GM18499 (cell line): Measurements from ENCODE around the gene OSBPL2.

Experiments used
- ATAC-seq: cut with Tn5 transposase; IDR thresholded peaks from one replicate; pipeline ENCODE4 v1.9.1; 2021; ENCODE audit warnings: moderate number of reproducible peaks; ENCODE audit not compliant: insufficient read depth, unreplicated experiment

OSBPL2 gene

DNA sequence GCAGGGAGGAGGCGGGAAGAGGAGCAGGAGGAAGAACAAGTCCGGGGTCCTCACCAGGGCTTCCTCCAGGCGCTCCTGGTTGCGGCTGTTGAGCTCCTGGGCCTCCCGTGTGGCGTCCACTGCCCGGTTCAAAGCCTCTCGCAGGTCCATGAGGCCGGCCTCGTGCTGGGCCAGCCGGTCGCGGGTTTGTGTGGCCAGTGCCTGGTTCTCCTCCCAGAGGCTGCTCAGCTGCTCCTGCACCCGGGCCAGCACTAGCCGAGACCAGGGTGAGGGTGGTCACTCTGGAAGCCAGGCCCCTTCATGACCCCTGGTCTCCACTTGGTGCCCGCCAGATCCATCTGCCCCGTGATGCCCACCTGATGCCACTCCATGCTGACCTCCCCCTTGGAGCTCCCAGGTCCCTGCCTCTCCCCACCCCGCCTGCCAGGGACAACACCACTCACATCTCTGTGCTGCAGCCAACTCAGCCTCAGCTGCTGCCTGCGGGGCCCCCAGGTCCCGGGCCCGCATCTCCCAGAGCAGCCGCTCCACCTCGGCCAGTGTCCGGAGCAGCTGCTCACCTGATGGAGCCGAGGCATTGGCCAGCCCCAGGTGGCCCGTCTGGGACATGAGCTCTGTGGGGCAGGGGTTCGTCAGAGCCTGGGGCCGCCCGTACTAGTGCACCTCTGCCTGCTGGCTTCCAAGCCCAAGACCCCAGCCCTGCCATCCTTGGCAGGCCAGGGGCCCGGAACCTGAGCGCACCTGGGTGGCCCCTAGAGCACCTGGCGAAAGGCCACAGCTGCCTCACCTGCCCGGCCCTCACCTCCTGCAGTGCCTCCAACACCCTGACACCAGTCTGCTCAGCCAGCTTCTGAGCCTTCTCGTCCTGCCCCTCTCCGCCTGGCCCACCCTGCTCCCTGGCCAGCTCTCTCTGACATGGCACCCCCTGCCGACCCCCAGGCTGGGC is 80.4 kb downstream of the OSBPL2 start:
- no peak for ATAC-seq

DNA sequence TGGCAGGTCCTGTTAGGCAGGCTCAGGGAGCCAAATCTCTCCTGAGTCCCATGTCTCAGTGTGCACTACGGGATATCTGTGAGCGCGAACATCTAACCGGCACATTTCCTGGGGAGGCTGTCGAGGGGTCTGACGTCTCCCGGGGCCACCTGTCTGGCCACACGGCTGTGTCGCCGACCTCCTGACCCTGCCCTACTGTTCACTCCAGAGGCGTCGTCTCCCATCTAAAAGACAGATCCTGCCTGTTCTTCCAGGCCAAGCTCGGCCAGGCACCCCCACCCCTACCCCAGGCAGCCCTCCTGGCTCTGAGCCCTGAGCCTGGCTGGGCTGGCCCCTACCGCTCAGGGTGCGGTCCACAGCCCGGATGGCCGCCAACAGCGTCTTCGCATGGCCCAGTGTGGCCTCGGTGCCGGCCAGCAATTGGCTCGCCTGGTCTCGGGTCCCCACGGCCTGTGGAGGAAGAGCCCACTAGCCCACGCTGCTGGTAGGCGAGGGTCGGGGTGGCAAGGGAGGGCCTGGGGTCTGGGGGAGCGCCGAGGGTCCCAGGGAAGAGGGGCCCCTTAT is 81.1 kb downstream of the OSBPL2 start:
- ATAC-seq, result no peak

DNA sequence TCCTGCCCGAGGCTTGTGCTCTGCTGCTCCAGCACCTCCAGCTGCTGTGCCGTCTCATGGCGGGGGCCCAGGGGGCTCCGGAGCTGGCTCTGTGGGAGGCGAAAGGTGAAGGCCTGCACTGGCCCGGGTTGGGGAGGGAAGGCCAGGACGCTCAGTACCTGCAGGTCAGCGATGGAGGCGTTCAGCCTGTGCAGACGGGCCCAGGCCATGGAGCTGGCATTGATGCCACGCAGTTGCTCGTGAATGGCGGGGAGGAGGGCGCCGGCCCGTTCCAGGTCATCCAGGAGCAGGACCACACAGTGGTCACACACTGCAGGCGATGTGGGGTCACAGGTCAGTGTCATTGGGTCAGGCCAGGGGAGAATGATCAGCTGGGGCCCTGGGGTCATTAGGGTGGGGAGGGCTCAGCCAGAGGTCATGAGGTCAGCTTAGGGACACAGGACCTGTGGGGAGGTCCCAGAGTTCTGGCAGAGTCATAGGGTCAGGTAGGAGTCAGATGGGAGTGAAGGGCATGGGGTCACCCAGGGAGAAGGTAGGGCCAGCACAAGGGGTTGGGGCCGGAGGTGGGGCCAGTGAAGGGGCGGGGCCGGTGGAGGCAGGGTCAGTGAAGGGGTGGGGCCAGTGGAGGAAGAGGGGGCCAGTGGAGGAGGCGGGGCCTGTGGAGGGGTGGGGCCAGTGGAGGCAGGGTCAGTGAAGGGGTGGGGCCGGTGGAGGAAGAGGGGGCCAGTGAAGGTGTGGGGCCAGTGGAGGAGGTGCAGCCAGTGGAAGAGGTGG is 82.4 kb downstream of the OSBPL2 start:
- ATAC-seq, result no peak

DNA sequence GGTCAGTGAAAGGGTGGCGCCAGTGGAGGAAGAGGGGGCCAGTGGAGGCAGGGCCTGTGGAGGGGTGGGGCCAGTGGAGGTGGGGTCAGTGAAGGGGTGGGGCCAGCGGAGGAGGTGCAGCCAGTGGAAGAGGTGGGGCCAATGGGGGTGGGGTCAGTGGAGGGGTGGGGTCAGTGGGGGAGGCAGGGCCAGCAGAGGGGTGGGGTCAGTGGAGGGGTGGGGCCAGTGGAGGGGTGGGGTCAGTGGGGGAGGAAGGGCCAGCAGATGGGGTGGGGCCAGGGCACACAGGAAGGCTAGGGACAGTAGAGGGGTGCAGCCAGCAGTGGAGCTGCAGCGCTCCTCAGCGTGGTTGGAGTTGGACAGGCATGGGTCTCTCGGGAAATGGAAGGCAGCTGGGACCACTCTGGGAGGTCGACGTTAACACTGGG is 83.2 kb downstream of the OSBPL2 start:
- no peak for ATAC-seq

DNA sequence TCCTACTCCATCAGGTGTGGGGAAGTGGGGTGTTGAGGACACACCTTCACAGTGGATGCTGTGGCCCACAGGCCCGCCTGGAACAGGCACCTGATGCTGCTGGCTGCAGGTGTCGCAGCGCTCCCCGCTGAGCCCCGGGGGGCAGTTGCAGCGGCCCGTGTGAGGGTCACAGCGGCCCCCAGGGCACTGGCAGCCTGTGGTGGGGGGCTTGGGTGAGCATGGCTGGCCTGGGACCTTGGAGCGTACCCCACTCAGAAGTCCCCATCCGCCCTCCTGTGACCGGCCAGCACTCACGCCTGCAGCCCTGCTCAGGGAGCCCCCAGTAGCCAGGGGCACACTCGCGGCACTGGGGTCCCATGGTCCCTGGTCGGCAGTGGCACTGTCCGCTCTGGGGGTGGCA is 83.7 kb downstream of the OSBPL2 start:
- ATAC-seq, result no peak

DNA sequence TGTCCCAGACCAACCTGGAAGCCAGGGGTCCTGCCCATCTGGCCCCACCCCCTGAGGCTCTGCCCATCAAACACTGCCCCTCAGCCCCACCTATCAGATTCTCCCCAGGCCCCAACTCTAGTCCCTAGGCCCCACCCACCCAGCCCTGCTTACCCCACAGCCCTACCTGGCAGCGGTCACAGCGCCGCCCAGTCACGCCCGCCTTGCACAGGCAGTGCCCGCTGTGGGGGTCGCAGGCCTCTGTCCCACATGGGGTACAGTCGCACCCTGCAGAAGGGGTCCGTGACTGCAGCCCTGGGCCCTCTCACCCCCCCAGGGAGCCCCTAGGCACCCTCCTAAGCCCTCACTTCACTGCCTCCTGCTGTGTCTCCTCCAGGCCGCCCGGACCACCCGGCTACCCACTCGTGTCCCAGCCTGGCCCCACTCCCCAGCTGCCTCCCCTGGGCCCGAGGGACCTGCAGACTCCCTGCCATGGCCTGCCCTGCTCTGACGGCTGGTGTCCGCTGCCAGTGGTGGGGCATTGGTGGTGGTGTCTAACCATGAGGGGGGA is 84.2 kb downstream of the OSBPL2 start:
- ATAC-seq, result no peak

DNA sequence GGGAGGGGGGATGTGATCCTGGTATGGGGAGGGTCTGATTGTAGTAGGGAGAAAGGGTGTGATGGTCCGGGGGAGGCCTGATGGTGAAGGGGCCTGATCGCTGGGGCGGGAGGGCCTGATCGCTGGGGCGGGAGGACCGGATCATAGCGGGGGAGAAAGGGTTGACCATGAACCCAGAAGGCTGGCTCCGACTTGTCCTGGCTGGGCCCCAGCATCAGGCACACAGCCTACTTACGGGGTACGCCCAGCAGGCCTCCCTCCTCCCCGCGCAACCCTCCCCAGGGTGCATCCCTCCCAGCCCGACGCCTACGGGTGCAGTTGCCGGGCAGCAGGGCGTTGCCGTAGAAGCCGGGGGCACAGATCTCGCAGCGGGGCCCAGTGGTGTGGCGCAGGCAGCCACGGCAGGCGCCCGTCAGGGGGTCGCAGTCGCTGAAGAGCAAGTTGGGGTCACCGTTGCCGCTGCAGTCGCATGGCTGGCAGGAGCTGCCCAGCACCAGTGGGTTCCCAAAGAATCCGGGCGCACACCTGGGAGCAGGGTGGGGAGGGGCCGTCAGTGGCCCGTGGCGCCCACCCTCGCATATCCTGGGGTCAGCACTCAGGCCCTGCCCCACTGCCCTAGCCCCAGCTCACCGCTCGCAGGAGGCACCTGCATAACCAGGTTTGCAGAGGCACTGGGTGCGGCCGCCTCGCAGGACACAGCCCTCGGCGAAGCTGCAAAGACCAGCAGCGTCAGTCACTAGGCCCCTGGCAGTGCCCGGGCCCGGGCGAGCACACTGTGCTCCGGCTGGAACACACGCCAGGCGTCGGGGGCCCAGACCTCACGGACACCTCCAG is 85.0 kb downstream of the OSBPL2 start:
- ATAC-seq, result no peak

DNA sequence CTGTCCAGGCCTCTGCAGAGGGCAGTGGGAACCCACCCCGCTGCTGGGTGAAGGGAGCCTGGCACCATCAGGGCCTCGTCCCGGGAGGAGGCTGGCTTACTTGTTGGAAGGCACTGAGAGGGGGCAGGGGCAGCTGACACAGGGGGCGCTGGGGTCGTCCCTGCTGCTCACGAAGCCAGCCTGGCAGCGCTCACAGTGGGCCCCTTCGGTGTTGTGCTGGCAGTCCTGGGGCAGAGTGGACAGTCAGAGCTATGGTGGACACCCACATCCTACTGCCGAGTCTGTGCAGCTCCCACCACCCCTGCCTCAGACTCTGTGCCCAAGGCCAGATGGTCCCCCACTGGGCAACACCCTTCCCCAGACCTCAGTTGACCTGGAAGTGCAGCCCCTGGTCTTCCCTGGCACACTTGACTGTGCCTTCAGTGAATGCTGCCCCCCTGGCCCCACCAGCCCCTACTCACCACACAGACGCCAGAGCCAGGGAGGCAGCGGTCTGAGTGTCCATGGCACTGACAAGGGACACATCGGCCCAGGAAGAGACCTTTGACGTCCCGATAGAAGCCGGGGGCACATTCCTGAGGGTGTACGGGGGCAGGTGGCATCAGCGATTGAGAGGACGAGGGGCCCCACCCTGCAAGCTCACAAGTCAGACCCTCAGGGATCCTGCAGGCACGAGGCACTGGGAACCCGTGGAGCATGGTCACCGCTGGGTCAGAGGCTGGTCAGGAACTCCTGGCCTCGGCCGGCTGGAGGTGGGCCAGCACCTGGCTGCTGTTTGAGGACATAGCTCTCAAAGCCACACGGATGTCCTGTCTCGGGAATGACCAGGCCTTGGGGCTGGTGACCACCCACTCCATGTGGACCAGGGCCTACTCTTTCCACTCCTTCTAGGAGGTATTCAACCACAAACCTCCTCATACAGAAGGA is 85.9 kb downstream of the OSBPL2 start:
- no peak for ATAC-seq

DNA sequence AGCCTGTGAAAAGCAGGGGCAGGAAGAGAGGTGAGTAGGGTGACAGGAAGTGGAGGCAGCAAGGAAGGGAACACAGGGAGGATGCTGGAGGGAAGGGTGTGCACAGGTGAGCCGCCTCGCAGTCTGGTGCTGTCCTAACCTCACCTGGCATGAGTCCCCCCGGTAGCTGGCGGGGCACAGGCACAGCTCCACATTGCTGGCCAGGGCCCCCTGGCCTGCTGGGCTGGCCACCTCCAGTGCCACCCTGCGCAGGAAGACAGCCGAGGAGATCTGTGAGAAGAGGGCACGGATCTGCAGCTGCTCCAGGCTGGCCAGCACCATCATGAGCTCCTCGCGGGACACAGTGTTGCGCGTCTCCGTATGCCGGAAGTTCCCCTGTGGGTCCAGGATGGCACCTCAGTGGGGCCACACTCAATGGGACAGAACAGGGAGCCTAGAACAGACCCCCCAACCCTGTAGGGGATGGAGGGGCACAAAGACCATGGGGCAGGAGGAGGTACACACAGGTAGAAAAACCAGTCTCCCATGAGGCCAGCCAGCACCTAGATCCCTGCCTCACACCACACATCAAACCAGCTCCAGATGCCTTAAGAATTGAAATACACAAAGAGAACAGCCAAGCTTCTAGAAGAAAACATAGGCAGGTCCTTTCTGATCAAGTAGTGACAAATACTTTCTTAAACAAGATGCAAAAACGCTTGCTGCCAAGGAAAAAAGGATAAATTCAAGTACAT is 87.0 kb downstream of the OSBPL2 start:
- ATAC-seq, result no peak

DNA sequence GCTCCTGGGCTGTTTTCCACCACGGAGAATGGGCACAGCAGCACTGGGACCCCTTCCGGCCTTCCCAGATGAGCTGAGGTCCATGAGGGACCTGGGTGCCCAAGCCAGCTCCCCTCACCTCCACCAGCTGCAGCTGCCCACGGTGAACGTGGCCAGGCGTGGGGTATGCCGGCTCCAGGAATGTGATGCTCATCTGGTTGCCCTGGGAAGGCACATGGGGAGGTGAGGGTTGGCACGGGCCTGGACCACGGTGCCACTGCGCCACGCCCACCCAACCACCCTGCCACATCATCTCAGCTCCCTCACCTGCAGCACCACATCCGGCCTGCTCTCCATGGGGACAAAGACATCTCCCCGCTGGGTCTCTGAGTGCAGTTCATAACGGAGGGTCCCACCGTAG is 88.2 kb downstream of the OSBPL2 start:
- no peak for ATAC-seq

DNA sequence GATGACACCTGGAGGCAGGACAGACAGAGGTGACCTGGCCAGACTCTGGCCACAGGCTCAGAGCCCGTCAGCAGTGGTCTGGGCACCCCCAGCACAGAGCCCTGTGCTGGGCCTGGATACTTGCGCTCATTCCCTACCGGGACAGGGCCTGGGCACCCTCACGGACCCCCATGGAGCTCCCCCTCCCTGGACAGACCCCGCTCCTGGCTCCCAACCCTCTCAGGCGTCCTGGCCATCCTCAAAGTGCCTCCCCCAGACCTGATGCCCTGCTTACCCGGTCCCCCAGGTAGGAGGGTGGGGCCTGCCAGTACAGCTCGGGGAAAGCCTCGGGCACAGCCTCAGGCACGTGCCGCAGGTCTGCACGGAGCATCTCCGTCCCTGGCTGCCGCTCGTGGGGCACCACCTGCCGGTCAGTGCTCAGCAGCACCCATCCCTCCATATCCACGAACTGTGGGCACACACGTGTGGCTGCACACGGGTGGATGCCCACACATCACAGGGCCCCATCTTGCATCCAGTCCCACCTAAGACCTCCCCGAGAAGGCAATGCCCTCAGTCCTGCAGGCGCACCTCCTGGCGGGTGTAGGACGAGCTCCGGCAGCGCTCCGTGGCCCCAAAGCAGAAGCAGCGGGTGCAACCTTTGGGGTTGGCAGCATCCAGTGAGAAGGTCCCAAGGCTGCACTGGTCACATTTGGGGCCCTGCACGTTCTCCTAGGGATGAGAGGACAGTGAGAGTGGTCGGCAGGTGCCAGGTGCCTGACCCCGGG is 88.8 kb downstream of the OSBPL2 start:
- ATAC-seq, result no peak

DNA sequence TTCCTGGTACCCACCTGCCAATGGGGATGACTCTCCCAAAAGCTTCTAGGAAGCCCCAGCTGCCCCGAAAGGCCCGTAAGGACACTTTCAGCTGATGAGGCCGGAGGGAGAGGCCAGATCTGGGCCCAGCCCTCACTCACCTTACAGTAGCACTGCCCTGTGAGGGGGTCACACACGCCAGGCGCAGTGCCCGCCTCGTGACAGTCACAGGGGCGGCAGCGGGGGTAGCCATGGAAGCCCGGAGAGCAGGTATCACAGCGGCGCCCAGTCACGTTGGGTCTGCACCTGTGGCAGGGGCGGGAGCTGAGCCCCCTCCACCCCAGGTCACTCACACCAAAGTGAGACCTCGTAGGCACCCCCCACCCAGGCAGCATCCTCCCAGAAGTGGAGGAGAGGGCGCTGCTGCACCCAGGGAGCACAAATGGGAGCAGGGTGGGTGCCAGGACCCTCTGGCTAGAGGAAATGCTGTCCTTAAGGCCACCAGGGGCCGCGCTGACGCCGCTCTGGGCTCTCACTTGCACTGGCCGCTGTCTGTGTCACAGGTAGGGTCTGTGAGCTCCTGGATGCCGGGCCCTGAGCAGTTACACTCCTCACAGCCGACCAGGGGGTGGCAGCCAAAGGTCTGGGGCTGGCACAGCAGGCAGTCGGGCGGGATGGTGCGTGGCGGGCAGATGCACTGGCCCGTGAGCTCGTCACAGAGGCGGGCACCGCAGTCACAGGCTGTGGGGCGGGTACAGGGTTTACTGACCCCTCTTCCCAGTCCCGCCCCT is 89.6 kb downstream of the OSBPL2 start:
- ATAC-seq, result no peak

DNA sequence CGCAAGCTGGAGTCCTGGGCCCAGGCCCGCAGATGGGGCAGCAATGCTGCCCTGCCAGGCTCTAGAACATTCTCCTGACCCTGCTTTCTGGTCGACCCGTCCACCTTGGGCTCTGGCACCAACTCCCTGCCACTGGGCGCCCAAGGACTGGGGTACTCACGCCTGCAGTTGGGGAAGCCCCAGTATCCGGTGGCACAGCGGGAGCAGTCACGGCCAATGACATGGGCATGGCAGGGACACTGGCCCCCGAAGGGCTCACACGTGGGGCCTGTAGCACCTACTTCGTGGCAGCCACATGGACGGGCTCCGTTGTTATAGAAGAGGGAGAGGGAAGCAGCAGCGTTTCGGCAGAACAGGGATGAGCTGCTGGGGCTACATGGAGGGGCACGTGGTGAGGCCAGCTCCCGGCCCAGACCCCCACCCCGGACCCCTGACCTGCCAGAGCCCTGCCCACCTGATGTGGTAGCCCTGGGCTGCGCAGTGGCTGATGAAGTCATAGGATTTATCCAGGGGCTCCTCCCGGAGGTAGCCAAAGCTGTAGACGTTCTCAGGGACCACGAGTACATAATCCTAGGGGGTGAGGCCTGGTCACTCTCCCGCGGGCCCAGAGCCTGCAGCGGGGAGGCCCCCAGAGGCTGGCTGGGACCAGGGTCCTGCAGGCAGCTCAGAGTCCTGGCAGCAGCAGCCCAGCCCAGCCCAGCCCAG is 90.5 kb downstream of the OSBPL2 start:
- no peak for ATAC-seq

DNA sequence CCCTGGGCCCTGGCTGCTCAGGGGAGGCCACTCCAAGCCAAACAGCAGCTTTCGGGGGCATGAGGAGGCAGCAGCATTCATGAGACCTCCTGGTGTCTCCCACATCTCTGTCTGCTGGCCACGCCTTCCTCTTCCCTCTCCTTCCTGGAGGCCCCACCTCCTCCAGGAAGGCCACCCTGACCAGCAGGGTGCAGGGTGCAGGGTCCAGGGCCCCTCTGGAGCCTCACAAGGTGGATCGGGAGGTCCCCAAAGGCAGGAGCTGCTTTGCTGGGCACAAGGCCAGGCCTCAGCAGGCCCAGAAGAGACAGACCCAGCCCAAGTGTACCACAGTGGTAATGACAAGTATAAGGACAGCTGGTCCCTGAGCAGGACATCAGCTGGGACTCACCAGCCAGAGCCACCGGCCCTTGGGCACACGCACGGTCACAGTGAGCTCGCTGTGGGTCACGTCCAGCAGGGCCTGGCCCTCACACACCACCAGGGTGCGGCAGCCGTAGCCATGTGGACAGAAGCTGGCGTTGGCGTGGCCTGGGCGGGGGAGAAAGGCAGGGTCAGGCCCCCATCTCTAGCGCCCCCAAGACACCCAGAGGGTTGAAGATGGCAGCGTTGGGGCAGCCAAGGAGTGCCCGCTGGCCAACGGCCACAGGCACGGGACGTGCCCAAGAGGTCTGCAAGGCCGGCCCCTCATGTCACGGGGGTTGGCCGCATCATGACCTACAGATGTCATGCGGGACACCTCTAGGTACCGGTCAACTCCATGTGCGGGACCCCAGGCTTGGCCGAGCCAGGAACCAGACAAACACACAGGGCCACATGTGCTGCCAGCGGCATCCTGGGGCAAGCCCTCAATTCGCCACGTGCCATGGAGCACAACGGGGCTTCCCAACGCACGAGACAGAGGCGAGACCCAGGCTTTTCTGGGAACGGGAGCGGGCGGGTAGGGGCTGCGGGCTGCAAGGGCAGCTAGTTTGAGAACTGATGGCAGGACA is 91.4 kb downstream of the OSBPL2 start:
- no peak for ATAC-seq
